HPDE6-E6E7 (cell line): ENCODE results near the gene PITX2.

Experiments
- DNase-seq: peaks from one replicate; pipeline ENCODE4 v3.0.0; 2011; ENCODE audit warnings: missing footprints; ENCODE audit errors: extremely low spot score

PITX2 gene

GRCh38 chr4:110623718-110624397, 981 bp upstream of the PITX2 start:
- no peak for DNase-seq

- no peak for DNase-seq
Observed at GRCh38 chr4:110621839-110622751, 782 bp downstream of the PITX2 start.

GRCh38 chr4:110621328-110621812, 1.5 kb downstream of the PITX2 start:
- no peak for DNase-seq

- no peak for DNase-seq
Observed at GRCh38 chr4:110620691-110621327, 2.1 kb downstream of the PITX2 start.

GRCh38 chr4:110620322-110620690, 2.6 kb downstream of the PITX2 start:
- DNase-seq = no peak

- no peak for DNase-seq
Observed at GRCh38 chr4:110619463-110620247, 3.2 kb downstream of the PITX2 start.

- DNase-seq = no peak
Observed at GRCh38 chr4:110618581-110619462, 4.1 kb downstream of the PITX2 start.

- DNase-seq = no peak
Observed at GRCh38 chr4:110617646-110618580, 5.0 kb downstream of the PITX2 start.

GRCh38 chr4:110617075-110617640, 5.7 kb downstream of the PITX2 start:
- no peak for DNase-seq

GRCh38 chr4:110616238-110617074, 6.4 kb downstream of the PITX2 start:
- no peak for DNase-seq

GRCh38 chr4:110615353-110616237, 7.3 kb downstream of the PITX2 start:
- no peak for DNase-seq

- DNase-seq = no peak
Observed at GRCh38 chr4:110614976-110615352, 7.9 kb downstream of the PITX2 start.

- no peak for DNase-seq
Observed at GRCh38 chr4:110614173-110614963, 8.5 kb downstream of the PITX2 start.

GRCh38 chr4:110613745-110614144, 9.1 kb downstream of the PITX2 start:
- no peak for DNase-seq

- no peak for DNase-seq
Observed at GRCh38 chr4:110612631-110613269, 10.1 kb downstream of the PITX2 start.

GRCh38 chr4:110611968-110612447, 10.9 kb downstream of the PITX2 start:
- DNase-seq = no peak
